HG03175 (cell line): Measurements from ENCODE around the gene VSIR.
A peak's percentile ranks its signal among the peaks of the same experiment; 100 is the strongest.

ENCODE experiments used
- ATAC-seq: cut with Tn5 transposase; IDR thresholded peaks from one replicate; pipeline ENCODE4 v1.9.1; 2021; ENCODE audit warnings: mild to moderate bottlenecking, moderate library complexity; ENCODE audit not compliant: unreplicated experiment

The VSIR gene

DNA sequence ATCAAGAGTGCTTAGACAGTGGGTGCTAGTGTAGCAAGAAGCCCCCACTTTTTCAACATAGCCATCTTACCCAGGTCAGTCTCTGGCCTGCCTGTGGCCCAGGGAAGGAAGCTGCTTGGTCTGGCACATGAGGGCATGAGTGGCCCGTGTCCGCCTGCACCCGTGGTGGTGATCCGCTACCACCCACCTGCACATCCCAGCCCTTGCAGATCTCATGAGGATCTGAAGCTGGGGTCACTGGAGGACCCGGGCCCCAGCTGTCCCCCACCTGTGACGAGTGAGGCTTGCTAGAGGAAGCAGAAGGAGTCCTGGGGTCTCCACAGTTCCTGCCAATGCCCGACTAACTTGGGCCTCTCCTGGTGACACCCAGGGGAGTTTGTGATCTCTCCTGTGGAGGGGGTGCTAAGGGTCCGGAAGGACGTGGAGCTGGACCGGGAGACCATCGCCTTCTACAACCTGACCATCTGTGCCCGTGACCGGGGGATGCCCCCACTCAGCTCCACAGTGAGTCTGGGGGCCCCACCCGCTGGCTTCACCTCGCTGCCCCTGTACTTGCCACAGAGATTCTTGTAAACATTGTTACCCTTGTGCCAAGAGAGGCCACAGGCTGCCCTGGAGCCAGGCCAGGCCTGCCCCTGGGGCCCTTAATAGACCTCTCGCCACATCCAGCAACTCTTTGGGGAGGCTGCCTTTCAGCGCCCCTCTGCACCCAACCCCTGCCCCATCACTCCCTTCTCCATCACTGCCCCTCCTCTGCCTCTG lies 10.8 kb upstream of the VSIR start:
- no peak for ATAC-seq

DNA sequence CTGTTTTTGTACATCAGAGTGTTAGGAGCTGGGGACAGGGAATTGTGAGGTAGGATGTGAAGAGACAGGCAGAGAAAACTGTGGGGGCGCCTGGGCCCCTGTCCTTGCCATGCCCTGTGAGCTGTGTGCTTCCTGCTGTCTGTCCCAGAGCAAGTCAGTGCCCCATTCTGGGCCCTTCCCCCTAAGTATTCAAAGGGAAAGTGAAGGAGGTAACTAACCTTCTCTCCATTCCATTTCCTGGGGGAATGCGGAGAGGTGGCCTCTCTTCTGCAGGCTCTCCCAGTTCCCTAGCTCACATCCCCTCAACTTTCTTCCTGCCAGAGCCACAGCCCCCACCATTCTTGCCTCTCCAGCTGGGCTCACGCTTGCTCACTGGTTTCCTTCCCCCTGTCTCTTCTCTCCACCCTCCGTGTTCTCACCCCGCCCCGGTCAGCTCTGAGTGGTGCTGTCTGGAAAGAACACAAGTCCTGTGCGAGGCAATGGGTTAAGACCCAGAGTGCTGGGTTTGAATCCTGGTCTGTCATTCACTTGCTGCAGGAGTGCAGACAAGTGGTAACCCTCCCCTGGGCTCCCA lies 9.7 kb upstream of the VSIR start:
- no peak for ATAC-seq

DNA sequence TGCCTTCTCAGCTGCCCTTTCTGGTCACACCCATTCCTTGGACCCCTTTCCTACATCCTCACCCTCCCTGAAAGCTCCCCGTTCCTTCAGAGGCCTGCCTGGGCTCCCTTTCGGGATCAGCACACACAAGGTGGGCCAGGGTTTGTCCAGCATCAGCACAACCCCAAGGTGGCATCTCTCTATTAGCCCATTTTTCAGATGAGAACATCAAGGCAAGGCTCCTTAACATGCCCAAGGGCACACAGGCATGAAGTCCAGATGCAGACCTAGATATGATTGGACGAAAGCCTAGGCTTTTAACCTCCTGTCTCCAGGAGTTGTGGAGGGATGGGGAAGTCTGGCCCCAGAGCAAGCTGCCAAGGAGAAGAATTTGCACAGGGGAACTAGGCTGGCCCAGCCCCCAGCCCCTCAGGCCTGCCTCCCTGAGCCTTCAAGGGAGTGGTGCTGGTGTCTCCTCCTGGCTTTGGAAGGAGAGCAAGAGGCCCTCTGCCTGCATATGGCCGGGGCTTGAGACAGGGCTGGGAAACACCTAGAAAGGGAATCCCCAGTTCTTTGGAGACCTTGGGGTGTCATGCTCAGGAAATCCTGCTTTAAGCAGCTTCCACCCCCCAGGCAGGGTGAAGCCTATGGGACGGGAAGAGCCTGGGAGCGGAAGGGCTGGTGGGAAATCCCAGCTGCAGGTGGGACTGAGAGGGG lies 9.0 kb upstream of the VSIR start:
- no peak for ATAC-seq

DNA sequence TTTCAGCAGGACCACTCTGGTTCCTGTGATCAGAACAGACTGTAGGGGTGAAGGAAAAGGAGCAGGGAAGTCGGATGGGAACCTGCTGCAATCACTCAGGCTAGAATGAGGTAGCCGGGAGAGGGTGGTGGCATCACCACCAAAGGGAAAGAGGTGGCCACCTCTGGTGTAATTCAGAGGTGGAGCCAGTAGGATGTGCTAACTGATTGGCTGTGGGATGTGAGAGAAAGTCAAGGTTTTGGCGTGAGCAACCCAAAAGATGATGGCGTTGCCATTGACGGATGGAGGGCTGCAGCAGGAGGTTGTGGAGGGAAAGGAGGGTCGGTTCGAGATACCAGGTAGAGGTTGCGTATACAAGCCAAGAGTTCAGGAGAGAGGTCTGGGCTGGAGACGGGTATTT lies 7.4 kb upstream of the VSIR start:
- no peak for ATAC-seq

DNA sequence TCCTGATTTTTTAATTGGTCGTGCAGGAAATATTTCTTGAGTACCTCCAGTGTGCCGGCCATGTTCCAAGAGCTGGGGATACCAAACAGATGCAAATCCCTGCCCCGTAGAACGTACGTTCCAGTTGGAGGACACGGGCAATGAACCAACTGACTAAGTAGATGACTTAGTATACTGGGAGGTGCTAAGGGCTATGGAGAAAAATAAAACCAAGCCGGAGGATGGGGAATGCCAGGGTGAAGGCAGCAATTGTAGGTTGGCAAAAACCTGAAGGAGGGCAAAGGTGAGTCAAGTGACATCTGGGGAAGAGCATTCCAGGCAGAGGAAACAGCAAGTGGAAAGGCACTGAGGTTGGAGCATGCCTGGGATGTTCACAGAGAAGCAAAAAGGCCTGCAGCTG lies 6.8 kb upstream of the VSIR start:
- no peak for ATAC-seq

DNA sequence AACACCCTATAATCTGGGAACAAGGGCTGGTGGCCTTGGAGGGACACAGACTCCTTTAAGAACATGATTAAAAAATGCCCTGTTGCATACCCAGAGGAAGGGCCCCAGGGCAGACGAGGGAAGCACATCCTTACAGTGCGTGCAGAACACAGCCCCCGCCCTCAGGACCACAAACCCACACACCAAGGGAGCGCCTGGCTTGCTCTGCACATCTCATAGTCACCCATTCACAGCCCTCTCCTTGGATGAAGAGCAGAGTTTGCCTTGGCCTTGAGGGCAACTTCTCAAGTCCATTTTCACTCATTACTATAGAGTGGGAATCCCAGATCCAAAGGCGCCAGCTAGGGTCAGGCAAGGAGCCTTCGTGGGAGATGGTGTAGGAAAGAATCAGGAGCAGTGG lies 6.3 kb upstream of the VSIR start:
- ATAC-seq = no peak

DNA sequence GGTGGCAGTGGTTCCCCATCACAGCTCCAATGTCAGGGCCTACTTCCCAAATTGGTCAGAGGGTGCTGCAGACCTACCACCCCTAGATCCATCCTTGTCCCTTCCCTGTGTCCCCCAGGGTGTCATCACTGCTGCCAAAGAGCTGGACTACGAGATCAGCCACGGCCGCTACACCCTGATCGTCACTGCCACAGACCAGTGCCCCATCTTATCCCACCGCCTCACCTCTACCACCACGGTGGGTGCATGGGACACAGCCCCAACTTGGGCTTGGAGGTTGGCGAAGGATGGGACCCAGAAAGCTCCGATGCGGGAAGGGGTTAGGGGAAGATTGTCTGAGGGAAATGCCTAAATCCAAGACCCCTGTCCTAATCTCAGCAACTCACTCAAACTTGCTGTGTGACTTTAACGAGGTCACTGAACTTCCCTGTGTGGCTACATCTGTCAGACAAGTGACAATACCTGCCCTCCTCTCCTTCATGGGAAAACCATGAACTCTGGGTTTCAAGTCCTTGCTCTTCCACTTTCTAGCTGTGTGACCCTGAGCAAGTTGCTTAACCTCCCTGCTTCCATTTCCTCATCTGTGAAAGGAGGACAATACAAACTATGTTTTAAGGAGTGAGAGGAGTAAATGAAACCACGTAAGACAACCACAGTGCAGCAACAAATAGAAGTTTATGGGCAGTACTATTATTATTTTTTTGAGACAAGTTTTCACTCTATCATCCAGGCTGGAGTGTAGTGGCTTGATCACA lies 4.9 kb upstream of the VSIR start:
- ATAC-seq = no peak

DNA sequence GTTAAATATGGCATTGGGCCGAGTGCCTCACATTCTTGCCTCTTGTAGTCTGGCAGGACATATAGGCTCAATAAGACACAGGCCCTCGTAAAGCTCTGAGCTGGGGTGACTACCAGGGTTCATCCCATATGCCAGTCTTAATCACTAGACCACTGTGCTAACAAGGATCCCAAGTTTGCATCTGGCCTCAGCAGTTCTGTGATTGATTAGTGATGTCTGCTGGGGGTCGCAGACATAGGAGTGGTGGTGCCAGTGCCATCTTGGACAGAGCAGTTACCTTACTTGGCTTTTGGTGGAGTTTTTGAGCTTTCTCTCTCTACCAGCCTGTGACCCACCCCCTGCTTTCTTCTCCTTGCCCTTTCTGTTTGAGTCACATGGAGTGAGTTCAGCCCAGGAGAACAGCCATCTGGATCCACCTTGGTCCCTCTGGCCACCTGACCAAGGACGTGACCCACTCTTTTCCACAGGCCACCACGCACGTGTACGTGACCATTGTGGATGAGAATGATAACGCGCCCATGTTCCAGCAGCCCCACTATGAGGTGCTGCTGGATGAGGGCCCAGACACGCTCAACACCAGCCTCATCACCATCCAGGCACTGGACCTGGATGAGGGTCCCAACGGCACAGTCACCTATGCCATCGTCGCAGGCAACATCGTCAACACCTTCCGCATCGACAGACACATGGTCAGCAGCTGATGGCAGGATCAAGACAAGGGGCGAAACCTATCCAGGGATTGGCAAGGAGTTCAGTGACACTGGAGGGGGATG lies 4.1 kb upstream of the VSIR start:
- ATAC-seq = no peak

DNA sequence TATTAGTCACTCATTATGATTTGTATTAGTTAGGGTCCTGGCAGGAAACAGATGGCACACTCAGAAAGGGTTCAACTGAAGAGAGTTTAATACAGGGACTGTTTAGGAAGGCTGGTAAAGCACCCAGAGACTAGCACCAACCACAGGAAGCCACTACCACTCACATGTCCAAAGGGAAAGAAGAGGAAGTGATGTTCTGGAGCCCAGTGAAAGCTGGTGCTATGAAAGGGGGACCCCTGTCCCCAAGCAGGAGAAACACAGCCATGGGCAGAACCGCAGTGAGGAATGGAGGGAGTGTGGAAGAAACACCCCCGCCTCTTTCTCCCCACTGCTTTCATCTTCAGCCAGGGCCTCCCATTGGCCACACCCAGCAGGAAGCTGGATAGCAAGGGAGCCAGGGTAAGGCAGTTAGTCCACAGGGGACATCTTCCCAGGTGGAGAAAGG lies 3.2 kb upstream of the VSIR start:
- no peak for ATAC-seq

DNA sequence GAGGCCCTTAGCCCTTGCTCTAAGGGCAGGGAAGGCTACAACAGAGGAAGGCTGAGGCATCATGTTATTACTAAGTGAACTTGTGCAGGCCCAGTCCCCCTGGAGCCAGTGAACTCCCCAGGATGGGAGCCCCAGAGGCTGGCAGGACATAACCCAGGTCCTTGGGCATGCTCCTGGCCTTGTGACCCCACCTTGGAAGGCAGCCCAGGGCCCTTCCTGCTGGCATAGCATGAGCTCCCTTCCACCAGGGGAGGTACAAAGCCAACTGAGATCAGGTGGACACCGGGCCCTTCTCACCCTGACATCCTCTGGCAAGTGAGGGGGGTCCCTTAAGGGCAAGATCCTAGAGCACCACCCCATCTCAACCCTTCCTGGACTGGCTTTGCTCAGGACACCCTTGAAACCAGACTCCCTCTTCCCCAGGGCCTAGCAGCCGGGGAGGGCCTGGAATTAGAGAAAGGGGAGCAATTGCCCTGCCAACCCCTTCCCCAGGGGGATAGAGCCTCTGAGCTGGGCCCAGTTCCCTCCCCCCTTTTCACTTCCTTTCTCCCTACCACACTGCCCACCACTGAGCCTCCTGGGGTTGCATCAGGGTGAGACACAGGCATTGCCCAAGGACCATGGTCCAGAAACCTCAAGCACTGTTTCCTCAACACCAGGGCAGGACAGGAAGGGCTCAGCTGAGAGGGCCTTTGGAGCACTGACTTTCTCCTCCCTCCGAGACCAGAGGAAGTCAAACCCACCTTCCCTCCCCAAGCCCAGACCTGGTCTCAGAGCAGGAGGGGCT lies 1.8 kb upstream of the VSIR start:
- ATAC-seq = no peak

DNA sequence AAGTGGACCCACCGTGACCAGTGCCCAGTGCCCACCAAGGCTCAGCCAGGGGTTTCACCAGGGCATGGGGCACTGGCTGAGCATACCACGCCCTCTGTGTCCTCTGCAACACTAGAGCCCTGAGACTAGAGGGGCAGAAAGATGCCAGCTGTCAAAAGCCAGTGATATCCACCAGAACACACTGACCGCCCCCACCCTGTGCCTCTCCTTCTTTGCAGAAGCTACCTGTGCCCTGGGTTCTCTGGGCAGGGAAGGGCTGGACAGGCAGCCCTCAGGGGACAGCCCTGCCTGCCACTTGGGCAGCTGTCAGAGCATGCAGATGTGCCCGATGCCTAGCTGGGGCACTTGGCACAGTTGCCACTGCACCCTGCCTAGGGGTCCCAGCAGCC lies 494 bp downstream of the VSIR start:
- no peak for ATAC-seq

DNA sequence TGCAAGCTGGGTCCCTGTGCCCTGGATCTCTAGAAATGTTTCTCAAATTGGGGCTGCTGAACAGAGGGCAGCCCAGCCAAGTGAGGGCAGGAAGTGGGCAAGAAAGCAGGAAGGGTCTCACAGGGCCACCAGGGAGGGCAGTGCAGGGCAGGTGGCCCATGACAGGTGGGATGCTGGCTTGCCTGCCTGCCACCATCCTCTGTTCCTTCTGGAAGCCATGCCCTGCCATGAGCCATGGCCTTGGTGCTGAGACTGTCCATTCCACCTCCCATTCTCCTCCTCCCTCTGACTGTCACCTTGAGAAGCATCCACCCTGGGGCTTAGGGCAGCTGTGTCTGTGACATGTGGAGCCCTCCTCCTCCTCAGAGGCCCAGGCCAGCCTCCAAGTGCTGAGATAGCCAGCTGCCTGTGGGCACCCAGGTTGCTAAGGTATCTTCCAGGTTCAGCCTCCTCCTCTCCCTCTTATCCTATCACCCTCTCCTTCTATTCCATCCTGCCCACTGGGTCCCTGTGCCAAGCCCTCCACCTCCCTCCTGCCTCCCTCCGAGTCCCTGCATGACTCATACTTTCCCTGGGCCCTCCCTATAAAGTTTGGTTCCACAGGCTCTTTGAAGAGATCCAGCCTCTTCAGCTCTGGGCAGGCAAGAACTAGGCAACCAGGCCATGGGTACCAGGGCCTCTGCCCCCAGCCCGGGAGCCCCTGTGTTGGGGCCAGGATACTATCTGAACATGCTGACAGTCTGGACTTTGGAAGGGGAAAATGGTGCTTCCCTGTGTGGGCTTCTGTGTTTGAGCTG lies 1.3 kb downstream of the VSIR start:
- no peak for ATAC-seq

DNA sequence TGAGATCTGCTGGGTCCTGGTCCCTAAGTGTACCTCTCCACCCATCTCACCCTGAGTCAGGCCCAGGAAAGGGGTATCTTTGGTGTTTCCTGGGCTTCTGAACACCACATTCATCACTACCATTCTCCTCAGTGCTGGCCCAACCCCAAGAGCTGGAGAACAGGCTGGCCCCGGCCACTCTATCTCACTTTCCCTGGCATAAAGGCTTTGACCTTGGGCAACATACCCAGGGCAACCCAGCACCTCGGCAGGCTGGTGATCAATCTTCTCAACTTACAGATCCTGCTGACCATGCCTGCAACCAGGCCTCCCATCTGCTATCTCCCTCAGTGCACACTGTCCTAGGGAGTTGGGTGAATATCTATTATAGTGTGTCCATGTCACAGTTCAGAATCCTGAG lies 2.1 kb downstream of the VSIR start:
- no peak for ATAC-seq

DNA sequence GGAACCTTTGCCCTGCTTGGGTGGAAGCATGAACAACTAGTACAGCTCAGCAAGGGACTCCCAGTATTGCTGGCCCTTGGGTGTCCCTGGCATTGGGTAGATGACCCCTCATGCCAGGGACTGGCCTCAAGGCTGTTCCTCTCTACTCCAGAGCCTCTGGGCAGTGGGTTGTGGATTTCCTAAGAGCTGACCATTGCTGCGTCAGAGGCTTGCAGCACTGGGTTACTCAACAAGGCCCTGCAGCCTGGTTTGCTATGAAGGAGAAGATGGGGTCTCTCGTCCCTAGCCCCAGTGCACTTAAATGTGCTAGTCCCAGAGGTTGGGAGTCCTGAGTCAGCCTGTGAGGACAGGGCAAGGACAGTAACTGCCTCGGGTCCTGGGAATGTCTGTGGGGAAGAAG lies 2.5 kb downstream of the VSIR start:
- ATAC-seq = no peak

DNA sequence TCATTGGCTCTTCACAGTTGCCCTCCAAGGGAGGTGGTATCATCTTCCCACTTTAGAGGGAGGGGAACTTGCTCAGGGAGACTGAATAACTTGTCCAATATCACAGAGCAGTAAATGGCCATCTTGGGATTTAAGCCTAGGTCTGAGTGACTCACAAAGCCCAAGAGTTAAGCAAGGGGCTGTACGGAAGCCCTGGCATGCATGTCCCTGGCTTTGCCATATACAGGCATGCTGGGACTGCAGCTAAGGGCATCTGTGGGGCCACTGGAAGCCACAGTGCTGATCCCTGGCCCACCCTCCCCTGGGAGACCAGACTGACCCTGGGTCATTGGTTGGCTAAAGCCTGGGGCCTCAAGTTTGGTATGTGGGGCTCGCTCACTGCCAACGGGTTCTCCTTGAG lies 3.1 kb downstream of the VSIR start:
- no peak for ATAC-seq

DNA sequence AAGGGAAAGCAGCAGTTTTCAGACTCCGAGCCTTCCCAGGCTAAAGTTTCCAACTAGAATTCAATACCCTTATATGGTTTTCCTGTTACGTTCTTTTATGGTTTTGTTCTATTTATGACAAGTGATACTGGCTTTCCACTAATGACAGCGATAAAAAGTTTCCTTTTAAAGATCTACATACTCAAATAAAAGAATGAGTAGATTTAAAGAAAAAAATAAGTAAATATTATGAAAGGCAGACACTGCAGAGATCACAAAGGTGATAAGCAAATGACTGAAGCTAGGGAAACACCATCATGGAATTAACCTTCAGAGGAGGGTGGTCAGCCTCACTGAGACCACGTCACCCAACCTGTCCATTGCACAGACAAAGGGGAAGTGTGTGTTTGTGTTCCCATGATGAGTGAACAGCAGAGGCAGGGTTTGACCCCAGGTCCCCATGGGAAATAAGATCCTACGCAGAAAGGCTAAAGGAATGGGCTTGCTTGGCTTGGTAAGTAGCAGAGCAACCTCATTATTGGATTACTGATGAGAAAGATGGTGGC lies 4.0 kb downstream of the VSIR start:
- ATAC-seq = no peak

DNA sequence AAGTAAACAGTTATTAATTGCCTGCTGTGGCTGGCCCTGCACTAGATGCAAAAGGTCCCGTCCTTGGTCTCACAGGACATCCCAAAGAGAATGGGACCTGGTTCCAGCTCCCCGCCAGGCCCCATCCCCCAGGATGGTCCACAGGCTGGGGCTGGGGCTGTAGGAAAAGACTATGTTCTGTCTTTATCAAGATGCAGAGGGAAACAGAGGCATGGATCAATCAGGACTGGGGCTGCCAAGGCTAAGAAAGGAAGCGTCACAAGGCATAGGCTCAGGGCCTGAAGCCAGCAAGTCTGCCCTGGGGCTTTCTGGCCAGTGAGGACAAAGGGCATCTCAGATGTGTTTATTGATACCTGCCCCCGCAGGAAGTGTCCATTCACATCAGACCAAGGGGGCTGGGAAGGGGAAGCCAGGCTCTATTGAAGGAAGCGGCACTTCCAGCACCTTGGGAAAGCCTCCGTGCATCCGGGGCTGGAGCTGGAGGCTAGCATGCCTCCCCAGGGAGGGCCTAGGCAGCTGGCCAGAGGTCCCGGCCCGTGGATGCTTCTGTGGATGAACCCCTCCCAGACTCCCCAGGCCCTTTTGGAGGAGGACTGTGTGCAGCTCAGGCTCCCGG lies 5.8 kb downstream of the VSIR start:
- ATAC-seq = no peak

DNA sequence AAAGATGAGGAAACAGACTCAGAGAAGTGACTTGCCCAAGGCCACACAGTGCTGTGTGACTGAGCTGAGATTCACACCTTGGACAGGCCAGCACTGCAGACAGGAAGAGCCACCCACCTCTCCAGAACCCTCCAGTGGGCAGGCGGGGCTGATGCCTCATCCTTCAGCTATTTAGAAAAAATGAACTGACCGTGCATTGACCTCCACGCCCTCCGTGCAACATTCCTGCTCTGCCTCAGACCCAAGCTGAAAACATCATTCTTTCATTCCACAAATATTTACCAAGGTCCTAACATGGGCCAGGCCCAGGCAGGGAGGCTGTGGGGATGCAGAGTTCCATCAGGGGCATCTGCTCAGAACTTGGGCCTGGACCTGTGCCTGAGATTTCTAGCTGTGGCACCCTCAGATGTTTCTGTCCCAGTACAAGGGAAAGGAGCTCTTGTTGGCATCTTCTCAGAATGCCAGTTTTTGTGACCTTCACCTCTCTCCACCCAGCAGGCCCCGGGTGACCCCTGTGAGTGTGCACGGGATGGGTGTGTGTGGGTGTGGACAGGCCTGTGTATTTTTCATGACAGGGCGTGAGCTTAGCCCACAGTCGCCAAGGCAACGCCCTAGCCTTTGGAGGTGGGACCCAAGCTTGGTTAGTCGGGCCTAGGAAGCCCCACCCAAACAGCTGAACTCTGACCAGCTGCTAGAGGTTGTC lies 6.5 kb downstream of the VSIR start:
- peak; percentile 44 for ATAC-seq
